NCI-H2029 (cell line): ENCODE results near the gene PLEKHH2.

Experiments used
- DNase-seq: peaks from one replicate; lab custom pipeline; 2025; lab: John Stamatoyannopoulos, UW

PLEKHH2 gene

GRCh38 chr2:43762286-43762685 is 125.2 kb downstream of the PLEKHH2 start:
- DNase-seq, result no peak

- no peak for DNase-seq
These were observed 126.0 kb downstream of the PLEKHH2 start for GRCh38 chr2:43763091-43763490.

- DNase-seq, result no peak
These were observed 127.1 kb downstream of the PLEKHH2 start for GRCh38 chr2:43764086-43764705.

DNA sequence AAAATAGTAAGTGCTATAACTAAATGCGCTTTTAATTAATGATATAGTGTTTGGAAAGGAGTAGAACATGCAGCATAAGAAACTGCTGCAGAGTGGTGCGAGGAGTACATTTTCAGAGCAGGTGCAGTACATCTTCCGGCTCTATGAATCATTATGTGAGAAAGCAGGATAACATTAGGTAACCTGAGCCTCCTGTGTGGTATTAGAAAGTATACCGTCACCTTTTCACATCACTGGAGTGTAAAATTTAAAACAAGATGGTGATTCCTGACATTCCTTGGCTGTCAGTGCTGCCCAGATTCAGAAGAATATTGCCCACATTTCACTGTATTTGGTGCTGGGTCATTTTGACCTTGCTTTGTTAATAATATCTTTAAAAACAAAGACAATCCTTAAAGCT is 128.9 kb downstream of the PLEKHH2 start:
- DNase-seq, result no peak

GRCh38 chr2:43773876-43774613 is 137.0 kb downstream of the PLEKHH2 start, which contains the start of gene DYNC2LI1:
TSS of gene DYNC2LI1 (plus strand) at chr2:43774039. CDS start at chr2:43774139, 100 bp downstream.
- peak; percentile 79 for DNase-seq

GRCh38 chr2:43774617-43775016 is 137.6 kb downstream of the PLEKHH2 start:
- no peak for DNase-seq

- no peak for DNase-seq
These were observed 139.3 kb downstream of the PLEKHH2 start for GRCh38 chr2:43776324-43776723.

DNA sequence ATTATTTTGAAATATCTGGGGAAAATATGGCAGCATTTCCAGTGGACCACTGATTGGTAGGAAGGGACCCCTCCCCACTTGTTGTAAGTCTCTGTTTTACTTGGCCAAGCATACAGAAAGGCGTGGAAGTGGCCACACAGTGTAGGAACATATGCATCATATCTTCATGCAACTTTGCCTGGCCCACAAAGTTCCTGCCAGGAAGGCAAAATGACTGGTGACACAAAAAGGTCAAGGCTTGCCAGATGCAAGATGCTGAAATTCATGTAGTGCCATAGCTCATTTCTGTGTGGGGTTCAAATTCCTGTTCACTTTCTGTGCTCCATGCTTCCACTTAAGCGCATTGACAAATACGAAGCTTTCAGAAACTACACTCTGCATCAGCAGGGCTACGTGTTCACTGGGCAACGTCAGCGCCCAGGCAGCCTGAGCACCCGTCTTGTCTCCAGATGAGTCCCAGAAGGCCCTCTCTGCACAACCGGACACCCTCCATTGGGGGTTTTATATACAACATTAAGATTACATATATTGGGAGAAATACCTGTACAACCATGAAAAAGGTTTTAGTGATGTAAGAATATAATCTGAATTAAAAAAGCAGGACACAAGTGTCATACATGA is 140.4 kb downstream of the PLEKHH2 start:
- DNase-seq, result no peak

DNA sequence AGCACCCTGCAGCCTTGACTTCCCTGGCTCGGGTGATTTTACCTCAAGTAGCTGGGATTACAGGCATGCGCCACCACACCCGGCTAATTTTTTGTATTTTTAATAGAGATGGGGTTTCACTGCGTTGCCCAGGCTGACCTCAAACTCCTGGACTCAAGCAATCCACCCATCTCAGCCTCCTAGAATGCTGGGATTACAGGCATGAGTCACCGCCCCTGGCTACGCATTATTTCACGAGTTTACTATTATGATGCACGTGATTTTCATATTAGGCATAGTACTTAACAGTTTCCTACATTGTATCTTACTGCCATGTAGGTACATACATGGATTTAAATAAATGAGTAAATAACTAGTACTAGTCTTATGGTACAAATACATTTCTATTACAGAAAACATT is 141.2 kb downstream of the PLEKHH2 start:
- DNase-seq, result no peak

- no peak for DNase-seq
These were observed 150.8 kb downstream of the PLEKHH2 start for GRCh38 chr2:43787895-43788294.

DNA sequence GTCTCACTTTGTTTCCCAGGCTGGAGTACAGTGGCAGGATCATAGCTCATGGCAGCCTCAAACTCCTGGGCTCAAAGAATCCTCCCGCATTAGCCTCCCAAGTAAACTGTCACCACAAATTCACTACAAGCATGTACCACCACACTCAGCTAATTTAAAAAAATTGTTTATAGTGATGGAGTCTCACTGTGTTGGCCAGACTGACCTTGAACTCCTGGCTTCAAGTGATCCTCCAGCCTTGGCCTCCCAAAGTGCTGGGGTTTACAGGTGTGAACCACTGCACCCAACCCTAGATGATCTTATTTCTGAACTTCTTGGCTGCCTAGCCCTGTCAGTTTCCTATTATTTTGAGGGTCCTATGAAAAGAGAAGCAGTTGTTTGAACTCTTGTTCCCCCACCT is 151.6 kb downstream of the PLEKHH2 start:
- no peak for DNase-seq

GRCh38 chr2:43790147-43790546 is 153.1 kb downstream of the PLEKHH2 start:
- DNase-seq, result no peak

DNA sequence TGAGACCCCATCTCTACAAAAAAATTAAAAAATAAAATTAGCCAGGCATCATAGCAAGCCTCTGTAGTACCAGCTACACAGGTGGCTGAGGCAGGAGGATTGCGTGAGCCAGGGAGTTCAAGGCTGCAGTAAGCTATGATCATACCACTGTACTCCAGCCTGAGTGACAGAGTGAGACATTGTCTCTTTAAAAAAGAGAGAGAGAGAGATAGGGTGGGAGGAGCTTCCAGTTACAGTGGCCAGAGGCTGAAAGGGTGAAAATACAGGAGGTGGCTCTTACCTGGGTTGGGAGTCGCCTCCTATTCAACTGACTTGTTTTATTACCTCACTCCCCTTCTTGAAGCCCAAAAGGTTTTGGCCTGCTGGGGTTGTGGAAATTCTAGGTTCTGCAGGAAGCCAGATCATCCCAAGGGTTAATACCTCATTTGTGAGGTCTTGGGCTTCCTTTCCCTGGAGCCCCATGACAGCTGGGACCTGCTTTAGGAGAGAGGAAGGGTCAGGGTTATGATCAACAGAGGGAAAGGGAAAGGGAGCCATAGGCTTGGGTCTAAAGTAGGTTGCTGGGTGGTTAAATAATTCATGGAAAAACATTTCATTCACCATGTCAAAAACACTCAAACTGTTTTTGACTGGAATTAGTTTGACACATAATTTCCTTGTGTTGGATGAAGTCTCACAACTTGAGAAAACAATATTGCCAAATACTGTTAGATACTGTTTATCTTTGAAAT is 154.1 kb downstream of the PLEKHH2 start:
- no peak for DNase-seq

DNA sequence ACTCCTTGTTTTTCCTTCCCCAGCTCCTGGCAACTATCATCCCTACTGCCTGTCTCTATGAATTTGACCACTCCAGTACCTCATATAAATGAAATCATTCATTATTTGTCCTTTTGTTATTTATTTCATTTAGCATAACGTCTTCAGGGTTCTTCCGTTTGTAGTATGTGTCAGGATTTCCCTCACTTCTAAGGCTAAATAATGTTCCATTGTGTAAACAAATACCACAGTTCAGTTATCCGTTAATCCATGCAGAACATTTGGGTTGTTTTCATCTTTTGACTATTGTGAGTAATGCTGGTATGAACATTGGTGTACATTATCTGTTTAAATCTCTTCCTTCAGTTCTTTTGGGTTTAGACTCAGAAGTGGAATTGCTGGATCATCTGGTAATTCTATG is 155.6 kb downstream of the PLEKHH2 start:
- DNase-seq, result no peak

DNA sequence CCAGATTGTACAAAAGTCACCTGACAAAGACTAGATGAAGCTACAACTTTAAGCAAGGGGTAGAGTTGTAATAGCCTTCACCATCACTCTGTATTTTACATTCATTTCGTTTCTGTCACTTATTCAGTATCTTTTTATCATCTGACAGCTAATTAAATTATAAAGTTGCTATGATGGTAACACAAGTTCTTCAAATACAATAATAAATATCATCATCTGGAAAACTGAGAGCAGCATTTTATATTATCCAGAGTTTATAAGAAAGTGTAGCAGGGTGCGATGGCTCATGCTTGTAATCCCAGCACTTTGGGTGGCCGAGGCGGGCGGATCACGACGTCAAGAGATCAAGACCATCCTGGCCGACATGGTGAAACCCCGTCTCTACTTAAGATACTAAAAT is 157.9 kb downstream of the PLEKHH2 start:
- DNase-seq, result no peak

GRCh38 chr2:43796206-43796605 is 159.1 kb downstream of the PLEKHH2 start:
- no peak for DNase-seq

- no peak for DNase-seq
These were observed 161.2 kb downstream of the PLEKHH2 start for GRCh38 chr2:43798300-43798699.

GRCh38 chr2:43800894-43801293 is 163.8 kb downstream of the PLEKHH2 start:
- DNase-seq, result no peak

- no peak for DNase-seq
These were observed 165.1 kb downstream of the PLEKHH2 start for GRCh38 chr2:43802135-43802534.

GRCh38 chr2:43803113-43803512 is 166.1 kb downstream of the PLEKHH2 start:
- DNase-seq, result no peak

DNA sequence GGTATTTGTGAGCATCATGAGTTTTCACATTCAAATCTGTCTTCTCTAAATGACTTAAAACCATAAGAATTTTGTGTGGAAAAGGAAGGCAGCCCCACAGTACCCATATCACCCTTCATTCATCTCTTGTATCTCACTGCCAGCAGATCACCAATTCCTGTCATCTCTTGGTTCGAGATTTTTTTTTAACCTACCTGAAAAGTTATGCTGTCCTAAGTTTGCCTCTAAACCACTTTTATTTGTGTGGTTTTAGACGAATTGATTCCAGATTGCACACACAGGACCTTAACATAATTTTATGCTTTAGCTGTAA is 169.6 kb downstream of the PLEKHH2 start:
- no peak for DNase-seq

DNA sequence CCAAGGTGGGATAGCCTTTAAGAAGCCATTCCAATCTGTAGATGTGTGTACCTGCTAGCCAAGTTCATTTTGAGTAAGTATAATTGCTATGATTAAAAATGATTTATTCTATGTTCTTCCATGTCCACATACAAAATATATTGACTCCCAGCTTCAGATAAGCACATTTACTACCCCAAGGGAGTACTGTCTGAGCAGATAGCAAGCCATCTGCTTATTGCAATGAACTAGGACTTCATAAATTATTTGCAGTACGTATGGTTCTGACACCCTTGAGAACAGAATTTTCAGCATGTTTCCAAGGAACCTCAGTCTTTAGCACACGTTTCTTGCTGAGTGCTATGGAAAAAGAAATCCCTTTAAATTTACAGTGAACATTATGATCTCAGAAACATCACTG is 173.4 kb downstream of the PLEKHH2 start:
- no peak for DNase-seq

- no peak for DNase-seq
These were observed 173.8 kb downstream of the PLEKHH2 start for GRCh38 chr2:43810888-43811287.
